Activated CD4-positive, alpha-beta T cell treated with anti-CD3 and anti-CD28 coated beads, Interleukin-2, amount 50 U/mL, for 4 hours (primary cell): Measurements from ENCODE around the gene PHKG2.

ENCODE experiments used
- DNase-seq, 2 experiments: peaks; one replicate each; pipeline ENCODE4 v3.0.0-alpha.2; 2020

PHKG2 gene

DNA sequence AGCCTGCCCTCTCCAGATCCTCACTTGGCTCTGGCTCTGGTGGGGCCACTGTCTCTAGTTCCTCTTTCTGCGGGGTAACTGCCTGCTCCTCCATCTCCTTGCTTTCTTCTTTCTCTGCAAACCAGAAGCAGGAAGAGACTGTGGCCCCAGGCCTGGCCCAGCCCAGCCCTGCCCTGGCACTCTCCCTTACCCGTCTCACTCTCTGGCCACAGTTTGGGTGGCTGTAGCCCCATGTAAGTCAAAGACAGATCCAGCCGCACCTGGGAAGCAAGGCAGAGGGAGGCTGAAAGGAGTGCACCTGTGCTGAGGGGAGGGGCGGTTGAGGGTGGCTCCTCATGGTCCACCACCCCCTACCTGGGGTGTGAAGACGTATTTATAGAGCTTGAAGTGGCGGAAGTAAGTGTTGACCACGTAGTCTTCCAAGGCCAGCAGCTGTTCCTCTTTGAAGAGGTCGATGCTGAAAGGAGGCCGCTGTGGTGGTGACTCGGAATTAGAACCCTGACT, 10.8 kb downstream of the PHKG2 start:
- no peak for DNase-seq

DNA sequence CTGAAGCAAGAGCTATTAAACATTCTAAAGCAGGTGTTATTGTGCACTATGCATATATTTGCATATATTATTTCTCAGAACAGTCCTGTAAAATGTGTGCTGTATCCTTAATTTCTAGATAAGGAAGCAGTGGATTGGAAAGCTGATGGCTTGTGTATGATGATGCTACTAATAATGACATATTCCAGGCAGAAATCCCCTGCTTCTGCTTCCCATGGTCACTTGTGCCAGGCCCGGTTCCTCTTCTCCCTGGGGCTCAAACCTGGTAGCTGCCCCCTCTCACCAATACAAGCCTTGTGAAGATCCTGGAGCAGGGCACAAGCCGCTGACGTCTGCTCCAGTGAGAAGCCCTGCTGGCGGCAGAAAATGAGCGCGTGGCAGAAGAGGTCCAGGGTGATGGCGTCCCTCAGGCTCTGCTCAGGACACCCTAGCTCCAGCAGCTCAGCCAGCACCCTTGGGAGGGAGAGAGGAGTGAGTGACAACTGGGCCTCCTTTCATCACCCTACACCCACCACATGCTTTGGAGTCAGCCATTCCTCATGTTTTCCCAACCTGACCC, 11.9 kb downstream of the PHKG2 start:
- DNase-seq = no peak

DNA sequence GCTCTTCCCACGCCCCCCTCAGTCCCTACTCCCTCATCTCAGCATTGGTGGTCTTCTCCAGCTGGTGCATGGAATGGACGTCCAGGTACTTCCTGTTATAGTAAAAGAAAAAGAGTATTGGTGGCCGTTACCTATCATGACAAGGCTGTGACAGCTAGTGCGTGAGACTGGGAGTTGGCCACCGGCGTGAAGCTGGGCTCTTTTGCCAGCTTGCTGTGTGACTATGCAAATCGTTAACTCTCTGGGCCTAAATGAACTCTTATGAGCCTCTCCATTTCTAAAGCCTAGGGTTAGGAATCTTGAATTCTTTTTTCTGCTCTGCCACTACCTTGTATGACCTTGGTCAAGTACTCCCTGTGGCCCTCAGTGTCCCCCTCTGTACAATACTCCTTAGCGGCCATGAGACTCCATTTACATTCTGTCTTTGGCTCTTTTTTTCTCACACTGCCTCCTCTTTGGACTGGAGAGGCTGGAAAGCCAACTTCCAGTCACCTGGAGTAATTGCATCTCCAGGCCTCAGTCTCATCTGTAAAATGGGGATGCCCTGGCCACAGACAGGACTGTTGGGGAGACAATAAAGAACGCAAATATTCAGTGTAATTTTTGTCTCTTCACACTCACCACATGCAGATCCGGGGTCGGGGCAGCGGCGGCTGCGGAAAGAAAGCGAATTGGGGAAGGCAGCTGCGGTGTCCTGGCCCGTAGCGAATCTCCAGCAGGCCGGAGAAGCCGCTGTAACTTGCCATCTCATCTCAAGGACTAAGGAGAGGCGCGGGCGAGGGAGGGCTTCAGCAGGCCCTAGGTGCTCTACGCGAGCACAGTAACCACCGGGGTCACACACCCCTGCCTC, 12.6 kb downstream of the PHKG2 start:
- no peak for DNase-seq

DNA sequence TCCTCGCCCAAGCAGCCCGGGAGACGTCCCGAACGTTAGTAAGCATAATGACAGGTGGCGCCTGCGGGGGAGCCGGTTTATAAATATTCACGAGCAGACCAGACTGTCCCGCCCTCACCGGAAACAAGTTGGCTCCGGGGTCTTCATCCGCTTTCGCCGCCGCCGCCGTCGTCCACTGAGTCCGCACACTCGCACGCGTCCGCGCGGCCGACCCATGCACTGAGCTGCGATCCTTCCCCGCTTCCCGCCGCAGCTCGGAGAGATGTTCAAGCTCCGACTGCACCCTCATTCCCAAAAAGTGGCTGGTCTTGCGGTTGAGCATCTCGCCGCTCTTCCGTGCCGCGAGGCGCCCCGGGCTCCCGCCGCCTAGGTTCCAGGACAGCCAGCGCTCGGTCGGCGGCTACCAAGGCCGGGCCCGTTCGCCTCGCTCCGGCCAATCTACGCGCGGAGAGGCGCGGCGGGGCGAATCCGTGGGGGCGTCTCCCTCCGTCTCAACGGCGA, 13.3 kb downstream of the PHKG2 start:
- DNase-seq = peak in 1 of 2 experiments; percentile 18

DNA sequence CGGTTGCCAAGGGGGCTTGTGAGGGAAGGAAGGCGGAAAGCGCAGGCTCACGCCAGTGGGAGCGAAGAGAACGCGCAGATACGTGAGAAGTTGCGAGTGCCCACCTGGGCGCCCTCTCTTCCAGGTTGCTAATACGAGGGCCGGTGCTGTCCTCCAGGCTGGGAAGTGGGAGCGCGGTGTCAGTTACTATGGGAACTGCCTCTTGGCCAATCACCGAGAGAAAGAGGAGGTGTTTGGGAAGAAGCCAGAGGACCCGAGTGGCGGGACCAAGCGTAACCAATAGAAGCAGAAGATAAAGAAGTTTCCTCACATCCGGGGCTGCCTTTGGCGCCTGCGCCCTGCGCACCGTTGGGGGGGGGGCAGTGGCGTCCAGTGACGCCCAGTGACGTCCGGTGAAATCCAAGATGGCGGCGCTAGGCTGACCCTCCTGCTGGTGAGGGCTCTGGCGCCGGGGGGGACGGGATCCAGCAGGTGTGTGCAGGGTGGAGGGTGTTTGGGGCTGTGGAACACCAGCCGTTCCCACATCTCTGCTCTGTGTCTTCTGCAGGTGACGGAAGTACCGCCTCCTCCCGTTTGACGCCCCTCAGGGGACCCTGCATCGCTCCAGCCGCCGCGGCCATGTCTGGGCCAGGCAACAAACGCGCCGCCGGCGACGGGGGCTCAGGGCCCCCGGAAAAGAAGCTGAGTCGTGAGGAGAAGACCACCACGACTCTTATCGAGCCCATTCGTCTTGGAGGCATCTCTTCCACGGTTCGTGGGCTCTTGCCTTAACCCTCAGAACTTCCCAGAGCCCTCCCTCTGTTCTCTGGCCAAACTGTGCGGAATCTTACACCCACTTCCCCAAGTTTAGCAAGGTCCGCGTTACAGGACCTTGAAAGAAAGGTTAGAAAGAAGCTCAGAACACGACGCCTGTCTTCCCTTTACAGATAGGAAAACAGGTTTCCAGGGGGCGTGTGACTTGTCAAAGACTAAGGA, 14.0 kb downstream of the PHKG2 start, which contains the start of the genes CFAP119 and RNF40:
Gene CFAP119, minus strand, starts transcription at position 135 of the 975 bp plus-strand sequence. CDS start 314 bp downstream, outside the sequence.
Gene RNF40, plus strand, starts transcription at position 395 of the 975 bp plus-strand sequence. Its CDS starts 224 bp downstream, at position 619.
- DNase-seq = peak; percentile 76 to 77

DNA sequence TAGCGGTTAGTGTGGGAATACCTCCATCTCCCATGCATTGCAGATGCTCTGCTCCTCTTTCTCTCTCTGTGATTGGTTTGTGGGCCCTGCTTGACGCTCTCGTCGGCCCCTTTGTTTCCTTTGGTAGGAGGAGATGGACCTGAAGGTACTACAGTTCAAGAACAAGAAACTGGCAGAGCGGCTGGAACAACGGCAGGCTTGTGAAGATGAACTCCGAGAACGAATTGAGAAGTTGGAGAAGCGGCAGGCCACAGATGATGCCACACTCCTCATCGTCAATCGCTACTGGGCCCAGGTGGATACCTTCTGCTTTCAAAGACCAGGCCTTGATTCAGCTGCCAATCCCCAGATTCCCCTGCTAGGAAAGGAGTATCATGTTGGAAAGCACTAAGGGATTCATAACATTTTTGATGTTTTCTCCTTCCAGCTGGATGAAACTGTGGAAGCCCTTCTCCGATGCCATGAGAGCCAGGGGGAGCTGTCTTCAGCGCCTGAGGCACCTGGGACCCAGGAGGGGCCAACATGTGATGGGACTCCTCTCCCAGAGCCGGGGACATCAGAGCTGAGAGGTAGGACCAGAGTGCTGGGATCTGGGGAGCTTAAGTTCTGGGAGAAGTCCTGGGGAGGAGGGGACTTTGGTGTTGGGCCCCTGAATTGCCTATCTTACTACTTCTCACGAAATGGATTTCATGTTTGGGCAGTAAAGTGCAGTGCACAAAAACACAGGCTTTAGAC, 14.9 kb downstream of the PHKG2 start:
- DNase-seq = no peak

DNA sequence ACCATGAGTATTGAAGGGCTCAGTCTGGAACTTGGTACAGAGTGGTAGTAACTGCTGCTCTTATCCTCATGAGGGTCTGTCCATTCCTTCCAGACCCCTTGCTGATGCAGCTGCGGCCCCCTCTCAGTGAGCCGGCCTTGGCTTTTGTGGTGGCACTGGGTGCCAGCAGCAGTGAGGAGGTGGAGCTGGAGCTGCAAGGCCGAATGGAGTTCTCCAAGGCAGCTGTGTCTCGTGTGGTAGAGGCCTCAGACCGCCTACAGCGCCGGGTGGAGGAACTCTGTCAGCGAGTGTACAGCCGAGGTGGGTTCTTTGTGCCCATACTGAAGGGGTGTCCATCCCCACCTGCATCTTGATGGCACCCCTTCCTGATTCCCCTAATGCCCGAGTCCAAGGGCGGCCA, 15.9 kb downstream of the PHKG2 start:
- no peak for DNase-seq

DNA sequence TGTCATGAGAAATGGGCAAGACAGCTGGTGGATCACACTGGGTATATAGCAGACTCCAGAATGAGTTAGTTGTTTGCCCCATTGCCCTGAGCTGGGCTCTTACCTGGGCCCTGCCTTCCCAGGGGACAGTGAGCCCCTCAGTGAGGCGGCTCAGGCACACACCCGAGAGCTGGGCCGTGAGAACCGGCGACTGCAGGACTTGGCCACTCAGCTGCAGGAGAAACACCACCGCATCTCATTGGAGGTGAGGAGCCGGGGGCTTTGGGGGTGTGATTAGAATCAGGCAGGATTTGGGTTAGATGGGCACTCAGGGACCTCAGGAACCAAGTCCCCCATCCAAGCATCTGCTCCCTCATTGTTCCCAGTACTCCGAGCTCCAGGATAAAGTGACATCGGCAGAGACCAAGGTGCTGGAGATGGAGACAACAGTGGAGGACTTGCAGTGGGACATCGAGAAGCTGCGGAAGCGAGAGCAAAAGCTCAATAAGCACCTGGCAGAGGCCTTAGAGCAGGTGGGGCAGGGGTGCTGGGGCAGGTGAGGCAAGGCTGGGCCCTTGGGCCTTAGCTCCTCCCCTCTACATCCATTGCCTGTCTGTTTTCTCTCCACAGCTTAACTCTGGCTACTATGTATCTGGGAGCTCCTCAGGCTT, 16.7 kb downstream of the PHKG2 start:
- no peak for DNase-seq

DNA sequence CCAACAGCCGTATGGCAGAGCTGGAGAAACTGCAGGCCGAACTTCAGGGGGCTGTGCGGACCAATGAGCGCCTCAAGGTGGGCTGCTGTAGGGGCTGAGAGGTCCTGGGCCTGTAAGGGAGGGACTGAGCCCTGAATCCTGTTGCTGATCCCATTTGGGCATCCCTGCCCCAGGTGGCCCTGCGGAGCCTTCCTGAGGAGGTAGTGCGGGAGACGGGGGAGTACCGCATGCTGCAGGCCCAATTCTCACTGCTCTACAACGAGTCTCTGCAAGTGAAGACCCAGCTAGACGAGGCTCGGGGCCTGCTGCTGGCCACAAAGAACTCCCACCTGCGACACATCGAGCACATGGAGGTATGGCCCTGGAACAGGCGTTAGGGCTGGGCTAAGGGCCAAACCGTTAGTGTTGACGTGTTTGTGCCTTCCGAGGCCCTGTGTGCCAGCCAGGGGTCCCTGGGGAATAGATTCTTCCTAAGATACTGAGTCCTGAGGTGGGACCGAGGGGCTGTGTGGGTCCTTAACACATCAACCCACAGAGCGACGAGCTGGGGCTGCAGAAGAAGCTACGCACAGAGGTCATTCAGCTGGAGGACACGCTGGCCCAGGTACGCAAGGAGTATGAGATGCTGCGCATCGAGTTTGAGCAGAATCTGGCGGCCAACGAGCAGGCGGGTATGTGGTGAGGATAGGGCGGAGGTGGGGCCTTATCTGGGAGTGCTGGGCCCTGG, 18.1 kb downstream of the PHKG2 start:
- no peak for DNase-seq

DNA sequence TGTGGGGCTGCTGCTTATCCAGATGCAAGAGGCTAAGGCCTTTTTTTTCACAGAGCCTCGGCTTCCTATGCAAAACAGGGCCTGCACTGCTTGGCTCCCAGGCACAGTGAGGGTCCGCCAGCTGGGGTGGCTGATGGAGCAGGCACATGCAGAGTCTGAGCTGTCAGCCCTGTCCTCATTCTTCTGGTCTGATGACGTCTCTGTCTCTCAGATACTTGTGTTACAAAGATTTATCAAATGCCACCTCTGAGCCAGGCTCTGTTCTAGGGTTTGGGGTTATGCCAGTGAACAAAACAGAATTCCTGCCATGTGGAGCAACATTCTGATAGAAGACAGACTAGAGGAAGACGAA, 18.7 kb downstream of the PHKG2 start:
- no peak for DNase-seq

DNA sequence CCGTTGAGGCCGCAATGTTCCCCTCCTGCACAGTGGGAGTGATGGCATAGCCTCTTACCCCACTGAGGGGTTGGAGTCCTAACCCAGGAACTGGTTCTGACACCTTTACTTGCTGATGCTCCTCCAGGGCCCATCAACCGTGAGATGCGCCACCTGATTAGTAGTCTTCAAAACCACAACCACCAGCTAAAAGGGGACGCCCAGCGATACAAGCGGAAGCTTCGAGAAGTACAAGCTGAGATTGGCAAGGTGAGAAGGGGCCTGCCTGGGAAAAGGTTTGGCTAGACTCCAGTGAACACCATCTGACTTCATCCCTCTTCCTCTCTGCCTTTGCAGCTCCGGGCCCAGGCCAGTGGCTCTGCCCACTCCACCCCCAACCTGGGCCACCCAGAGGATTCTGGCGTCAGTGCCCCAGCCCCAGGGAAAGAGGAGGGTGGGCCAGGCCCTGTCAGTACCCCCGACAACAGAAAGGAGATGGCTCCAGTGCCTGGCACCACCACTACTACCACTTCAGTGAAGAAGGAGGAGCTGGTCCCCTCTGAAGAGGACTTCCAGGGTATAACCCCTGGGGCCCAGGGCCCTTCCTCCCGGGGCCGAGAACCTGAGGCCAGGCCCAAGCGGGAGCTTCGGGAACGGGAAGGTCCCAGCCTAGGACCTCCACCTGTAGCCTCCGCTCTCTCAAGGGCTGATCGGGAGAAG, 19.7 kb downstream of the PHKG2 start:
- DNase-seq = no peak

DNA sequence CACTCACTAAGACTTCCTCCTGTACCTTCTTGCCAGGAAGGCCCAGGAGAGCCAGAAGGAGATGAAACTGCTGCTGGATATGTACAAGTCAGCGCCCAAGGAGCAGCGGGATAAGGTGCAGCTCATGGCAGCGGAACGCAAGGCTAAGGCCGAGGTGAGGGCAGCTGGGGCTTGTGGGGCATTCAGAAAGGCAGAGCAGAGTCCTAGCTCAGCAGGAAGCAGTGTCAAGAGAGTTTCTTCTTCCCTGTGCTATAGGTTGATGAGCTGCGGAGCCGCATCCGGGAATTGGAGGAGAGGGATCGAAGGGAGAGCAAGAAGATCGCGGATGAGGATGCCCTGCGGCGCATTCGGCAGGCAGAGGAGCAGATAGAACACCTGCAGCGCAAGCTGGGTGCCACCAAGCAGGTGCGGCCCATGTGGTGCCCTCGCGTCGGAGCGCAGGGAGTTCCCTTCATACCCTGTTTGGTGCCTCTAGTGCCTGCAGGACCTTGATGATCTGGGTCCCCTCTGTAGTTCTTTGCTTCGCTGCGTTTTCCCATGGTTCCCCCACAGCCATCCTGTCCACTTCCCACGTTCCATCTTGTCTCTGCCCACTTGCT, 20.5 kb downstream of the PHKG2 start:
- DNase-seq = no peak

DNA sequence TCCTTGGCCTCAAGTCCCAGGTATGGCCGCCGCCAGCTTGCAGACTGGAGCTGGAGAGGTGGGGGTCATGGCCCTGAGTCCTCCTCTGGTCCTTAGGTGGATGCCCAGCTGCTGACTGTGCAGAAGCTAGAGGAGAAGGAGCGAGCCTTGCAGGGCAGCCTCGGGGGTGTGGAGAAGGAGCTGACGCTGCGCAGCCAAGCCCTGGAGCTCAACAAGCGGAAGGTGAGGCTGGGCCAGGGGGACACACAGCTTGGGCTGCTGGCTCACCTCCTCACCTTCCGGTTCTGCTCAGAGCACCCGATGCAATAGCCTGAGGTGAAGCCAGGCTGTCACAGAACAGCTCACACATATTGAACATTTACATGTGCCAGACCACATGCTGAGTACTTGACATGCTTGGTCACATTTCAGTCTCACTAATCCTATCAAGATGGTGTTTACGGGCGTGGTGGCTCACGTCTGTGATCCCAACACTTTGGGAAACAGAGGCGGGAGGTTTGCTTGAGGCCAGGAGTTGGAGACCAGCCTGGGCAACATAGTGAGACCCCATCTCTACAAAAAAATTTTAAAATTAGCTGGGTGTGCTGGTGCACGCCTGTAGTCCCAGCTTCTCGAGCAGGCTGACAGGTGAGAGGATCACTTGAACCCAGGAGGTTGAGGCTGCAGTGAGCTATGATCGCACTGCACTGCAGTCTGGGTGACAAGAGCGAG, 21.3 kb downstream of the PHKG2 start:
- DNase-seq = no peak

DNA sequence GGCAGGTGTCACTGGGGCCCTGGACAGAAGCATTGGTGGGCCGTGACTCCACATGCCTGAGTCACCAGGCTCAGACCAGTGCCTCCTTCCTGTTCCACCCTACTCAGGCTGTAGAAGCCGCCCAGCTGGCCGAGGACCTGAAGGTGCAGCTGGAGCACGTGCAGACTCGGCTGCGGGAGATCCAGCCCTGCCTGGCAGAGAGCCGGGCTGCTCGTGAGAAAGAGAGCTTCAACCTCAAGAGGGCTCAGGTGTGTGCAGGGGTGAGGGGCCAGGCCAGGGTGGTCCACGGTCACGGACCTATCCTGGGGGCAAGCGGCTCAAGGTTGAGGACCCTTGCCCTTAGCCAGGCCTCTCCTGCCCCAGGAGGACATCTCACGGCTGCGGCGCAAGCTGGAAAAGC, 23.5 kb downstream of the PHKG2 start:
- no peak for DNase-seq

DNA sequence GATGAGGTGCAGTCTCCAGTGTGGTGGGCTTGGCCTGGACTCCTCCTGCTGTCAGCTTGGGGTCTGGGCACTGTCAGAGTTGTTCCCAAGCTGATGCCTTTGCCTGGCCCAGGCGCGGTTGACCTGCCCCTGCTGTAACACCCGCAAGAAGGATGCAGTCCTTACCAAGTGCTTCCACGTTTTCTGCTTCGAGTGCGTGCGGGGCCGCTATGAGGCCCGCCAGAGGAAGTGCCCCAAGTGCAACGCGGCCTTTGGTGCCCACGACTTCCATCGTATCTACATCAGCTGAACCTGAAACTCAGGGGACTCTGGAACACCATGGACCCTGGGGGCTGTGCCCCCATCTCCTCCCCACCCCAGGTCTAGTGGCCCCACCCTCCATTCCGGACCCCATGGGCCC, 25.6 kb downstream of the PHKG2 start:
- DNase-seq = no peak

DNA sequence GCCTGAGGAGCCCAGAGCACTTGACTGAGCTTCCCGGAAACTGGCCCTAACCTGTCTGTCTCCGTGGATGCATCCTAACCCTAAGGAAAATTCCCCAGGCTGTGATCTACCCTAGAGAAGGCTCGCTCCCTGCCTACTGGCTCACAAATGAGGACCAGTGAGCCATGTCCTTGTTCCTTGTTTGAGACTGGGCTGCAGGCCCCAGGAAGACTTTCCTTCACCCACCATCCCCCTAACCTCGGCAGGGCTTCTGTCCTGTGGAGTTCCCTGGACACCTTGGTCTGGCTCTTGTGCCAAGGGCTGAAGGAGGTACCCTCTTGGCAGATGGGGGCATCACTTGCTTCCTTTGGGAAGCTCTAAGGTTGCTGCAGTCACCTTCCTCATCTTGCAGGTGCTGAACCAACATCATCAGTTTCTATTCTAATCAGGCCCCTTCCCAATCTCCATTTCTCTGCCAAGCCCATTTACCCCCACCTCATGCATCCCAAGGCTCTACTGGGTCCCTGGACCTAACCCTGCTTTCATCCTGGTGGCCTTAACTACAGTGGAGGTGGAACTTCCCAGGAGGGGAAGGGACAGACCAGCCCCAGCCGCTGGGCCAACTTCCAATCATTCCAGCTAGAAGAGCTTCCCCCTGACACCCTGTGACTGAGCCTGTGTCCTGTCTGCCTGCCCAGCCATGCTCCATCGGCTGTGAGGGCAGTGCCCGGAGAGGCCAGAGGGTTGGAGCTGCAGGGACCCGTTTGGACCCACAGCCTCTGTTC, 26.3 kb downstream of the PHKG2 start:
- DNase-seq = no peak

DNA sequence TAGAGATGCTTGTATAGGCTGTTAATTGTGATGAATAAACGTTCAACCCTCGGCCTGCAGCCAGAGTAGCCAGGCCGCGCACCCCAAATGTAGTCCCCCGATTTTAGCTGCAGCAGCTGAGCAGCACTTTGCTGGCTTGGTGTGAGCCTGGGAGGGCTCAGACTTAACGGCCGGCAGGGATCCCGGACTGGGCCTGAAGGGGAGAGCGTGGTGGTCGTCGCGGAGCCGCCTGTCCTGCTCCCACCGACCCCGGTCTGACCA, 26.8 kb downstream of the PHKG2 start:
- DNase-seq = no peak

DNA sequence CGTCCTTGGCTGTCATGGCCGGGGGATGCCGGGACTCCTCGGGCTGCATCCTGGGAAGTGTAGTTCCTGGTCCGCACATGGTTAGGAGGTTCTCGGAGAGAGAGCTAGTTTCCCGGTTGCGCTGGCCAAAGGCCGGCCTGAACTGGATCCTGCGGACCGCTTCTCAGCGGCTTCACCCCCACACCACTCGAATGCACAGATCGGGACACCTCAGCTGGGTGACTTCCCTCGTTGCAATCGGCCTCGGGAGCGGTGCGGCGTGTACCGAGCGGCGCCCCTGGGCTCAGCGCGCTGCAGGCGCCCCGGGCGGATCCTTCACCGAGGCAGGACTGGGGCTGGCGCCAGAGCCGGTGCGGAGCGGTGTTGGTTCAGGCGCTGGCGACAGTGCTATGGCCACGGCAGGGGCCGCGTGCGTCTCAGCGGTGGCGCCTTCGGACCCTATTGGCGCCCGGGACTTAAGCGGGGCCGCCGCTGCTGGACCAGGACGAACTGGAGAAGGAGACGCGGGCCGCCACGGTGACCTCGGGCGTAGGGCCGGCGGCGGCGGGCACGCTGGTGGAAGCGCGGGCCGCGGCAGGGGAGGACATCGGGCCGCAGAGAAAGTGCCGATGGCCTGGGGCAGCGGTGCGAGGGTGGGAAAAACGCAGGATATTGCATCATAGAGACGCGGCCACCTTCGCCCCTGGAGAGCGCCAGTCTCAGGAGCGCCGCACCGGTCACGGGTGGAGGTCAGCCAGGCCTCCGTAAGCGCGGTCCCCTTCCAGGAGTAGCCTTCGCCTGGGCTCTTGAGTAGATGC, 27.4 kb downstream of the PHKG2 start:
- peak; percentile 51 to 55 for DNase-seq
